H1 (cell line): Measurements from ENCODE around the gene UMODL1. TPM values are rescaled to one million over a fixed set of nuclear protein-coding genes. Genes with fewer than 3 reads are reported as not detected.

Experiments
- CTCF ChIA-PET: fragments of 300-600 bp; sonication (Branson Sonifier 250); formaldehyde crosslinking; loops from one replicate; lab custom pipeline; 2021; ENCODE audit not compliant: partially characterized antibody; lab: Charles Lee
- POLR2A ChIA-PET: fragments of 300-600 bp; sonication (Branson Sonifier 250); formaldehyde crosslinking; loops from one replicate; lab custom pipeline; 2021; ENCODE audit warnings: inconsistent platforms; ENCODE audit not compliant: partially characterized antibody; lab: Charles Lee
- DNase-seq, 2 experiments: peaks; one replicate each; pipeline versions ENCODE4 v3.0.0 to v3.0.0-alpha.2; 2010 to 2022; ENCODE audit warnings: low spot score in 2 of 2, low read depth in 1 of 2, mixed read lengths in 1 of 2
- FAIRE-seq: peaks from 2 replicates; lab custom pipeline; 2011; peaks lifted over from hg19 to GRCh38; lab: Jason Lieb, UNC
- H2AFZ ChIP-seq: 2 replicates; pipeline ENCODE4 v1.8.1; 2012; ENCODE audit warnings: low read length, inconsistent platforms
- H2AK5ac ChIP-seq: 2 replicates; pipeline ENCODE4 v1.6.1; 2013; ENCODE audit warnings: low read depth, low read length
- H2BK120ac ChIP-seq: replicated peaks from 2 replicates; pipeline ENCODE3; 2013; ENCODE audit warnings: low read depth, low read length, inconsistent platforms
- H2BK12ac ChIP-seq: 2 replicates; pipeline ENCODE4 v1.6.1; 2013; ENCODE audit warnings: low read depth, low read length
- H2BK15ac ChIP-seq: 2 replicates; pipeline ENCODE4 v1.6.1; 2013; ENCODE audit warnings: low read length
- H2BK20ac ChIP-seq: 2 replicates; pipeline ENCODE4 v1.6.1; 2013; ENCODE audit warnings: low read length
- H2BK5ac ChIP-seq: 2 replicates; pipeline ENCODE4 v1.6.1; 2013; ENCODE audit warnings: low read depth, low read length
- H3K14ac ChIP-seq: 2 replicates; pipeline ENCODE4 v1.6.1; 2013; ENCODE audit warnings: inconsistent platforms; ENCODE audit not compliant: insufficient read length
- H3K18ac ChIP-seq: 2 replicates; pipeline ENCODE4 v1.6.1; 2013; ENCODE audit warnings: low read length; ENCODE audit errors: extremely low read depth
- H3K23ac ChIP-seq: 2 replicates; pipeline ENCODE4 v1.6.1; 2013; ENCODE audit warnings: inconsistent platforms; ENCODE audit not compliant: insufficient read length
- H3K23me2 ChIP-seq: 2 replicates; pipeline ENCODE4 v1.6.1; 2013; ENCODE audit warnings: low read depth, low read length
- H3K27ac ChIP-seq: 2 replicates; pipeline ENCODE4 v1.6.1; 2011; ENCODE audit warnings: low read depth, low read length, inconsistent platforms
- H3K27me3 ChIP-seq, 4 experiments: replicated peaks in 1 of 4; 1 replicate in 1 of 4; 2 replicates in 3 of 4; pipeline versions ENCODE4 v1.6.1 to v1.8.1; 2011 to 2013; ENCODE audit warnings: low read length in 3 of 4, mild to moderate bottlenecking in 3 of 4, inconsistent platforms in 2 of 4, mixed read lengths in 2 of 4, moderate library complexity in 1 of 4; ENCODE audit not compliant: control insufficient read depth in 3 of 4, insufficient read depth in 3 of 4; ENCODE audit errors: extremely low read depth in 1 of 4
- H3K36me3 ChIP-seq, 4 experiments: 2 replicates each; pipeline versions ENCODE4 v1.6.1 to v1.8.1; 2011 to 2013; ENCODE audit warnings: mild to moderate bottlenecking in 4 of 4, low read length in 3 of 4, moderate library complexity in 2 of 4, control low read depth in 1 of 4, inconsistent platforms in 1 of 4; ENCODE audit not compliant: insufficient read depth in 4 of 4, control insufficient read depth in 2 of 4
- H3K4ac ChIP-seq: replicated peaks from 2 replicates; pipeline ENCODE3; 2013; ENCODE audit warnings: low read length, low read depth, mixed read lengths, inconsistent platforms; ENCODE audit not compliant: insufficient read length
- H3K4me1 ChIP-seq, 4 experiments: replicated peaks in 1 of 4; 1 replicate in 1 of 4; 2 replicates in 3 of 4; pipeline versions ENCODE4 v1.6.1 to v1.8.1; 2011 to 2013; ENCODE audit warnings: low read length in 3 of 4, inconsistent platforms in 2 of 4, mixed read lengths in 1 of 4; ENCODE audit not compliant: insufficient read depth in 4 of 4, control insufficient read depth in 3 of 4
- H3K4me2 ChIP-seq, 2 experiments: 2 replicates each; pipeline versions ENCODE4 v1.6.1 to v1.8.1; 2011 to 2013; ENCODE audit warnings: low read depth in 2 of 2, low read length in 2 of 2, control low read depth in 1 of 2, inconsistent platforms in 1 of 2, mild to moderate bottlenecking in 1 of 2; ENCODE audit not compliant: insufficient read depth in 1 of 2
- H3K4me3 ChIP-seq, 4 experiments: fragments of 200-600, 300-600 bp in 1 of 4; sonication (generic), shearing (Covaris generic), sonication (Bioruptor Twin) in 1 of 4; 2 replicates each; pipeline versions ENCODE4 v1.5.1 to v1.8.1; 2011 to 2016; ENCODE audit warnings: low read length in 4 of 4, low read depth in 3 of 4, control low read depth in 2 of 4, inconsistent platforms in 2 of 4, mild to moderate bottlenecking in 2 of 4, mixed read lengths in 1 of 4, moderate library complexity in 1 of 4; ENCODE audit not compliant: insufficient read depth in 2 of 4; ENCODE audit errors: extremely low read depth in 1 of 4
- H3K56ac ChIP-seq: replicated peaks from 2 replicates; pipeline ENCODE3; 2013; ENCODE audit warnings: low read depth, mild to moderate bottlenecking, mixed read lengths, low read length, inconsistent platforms; ENCODE audit not compliant: insufficient read length
- H3K79me1 ChIP-seq: 2 replicates; pipeline ENCODE4 v1.6.1; 2013; ENCODE audit warnings: low read depth, low read length, control low read depth
- H3K79me2 ChIP-seq, 2 experiments: 2 replicates each; pipeline versions ENCODE4 v1.6.1 to v1.8.1; 2012 to 2013; ENCODE audit warnings: low read length in 2 of 2, mild to moderate bottlenecking in 2 of 2, inconsistent platforms in 1 of 2; ENCODE audit not compliant: insufficient read depth in 2 of 2, control insufficient read depth in 1 of 2
- H3K9ac ChIP-seq, 4 experiments: replicated peaks in 1 of 4; 1 replicate in 1 of 4; 2 replicates in 3 of 4; pipeline versions ENCODE4 v1.6.1 to v1.8.1; 2011 to 2013; ENCODE audit warnings: low read depth in 3 of 4, low read length in 3 of 4, control low read depth in 2 of 4, mild to moderate bottlenecking in 2 of 4, moderate library complexity in 2 of 4, inconsistent platforms in 1 of 4; ENCODE audit errors: extremely low read depth in 1 of 4
- H3K9me3 ChIP-seq, 2 experiments: 2 replicates each; pipeline versions ENCODE4 v1.6.1 to v1.8.1; 2012 to 2013; ENCODE audit warnings: mild to moderate bottlenecking in 2 of 2, moderate library complexity in 2 of 2, control low read depth in 1 of 2, inconsistent platforms in 1 of 2, low read depth in 1 of 2, low read length in 1 of 2, mixed read lengths in 1 of 2; ENCODE audit not compliant: insufficient read depth in 2 of 2
- H4K20me1 ChIP-seq, 2 experiments: replicated peaks in 1 of 2; 2 replicates each; pipeline versions ENCODE3 to v1.8.1; 2011 to 2013; ENCODE audit warnings: inconsistent platforms in 2 of 2, low read length in 2 of 2, mild to moderate bottlenecking in 1 of 2; ENCODE audit not compliant: insufficient read depth in 2 of 2, control insufficient read depth in 1 of 2
- H4K5ac ChIP-seq: 2 replicates; pipeline ENCODE4 v1.6.1; 2013; ENCODE audit warnings: low read length, low read depth, mixed read lengths, inconsistent platforms; ENCODE audit not compliant: insufficient read length
- H4K8ac ChIP-seq: 2 replicates; pipeline ENCODE4 v1.8.0; 2013; ENCODE audit warnings: mild to moderate bottlenecking, moderate library complexity, low read length, inconsistent platforms; ENCODE audit not compliant: insufficient read depth; ENCODE audit errors: extremely low read depth
- H4K91ac ChIP-seq: replicated peaks from 2 replicates; pipeline ENCODE3; 2013; ENCODE audit warnings: low read length, mixed read lengths, inconsistent platforms; ENCODE audit not compliant: insufficient read length
- BACH1 ChIP-seq: IDR thresholded peaks from 2 replicates; pipeline ENCODE4 v1.6.1; 2012; ENCODE audit warnings: low read length, improper control_type of control experiment
- CEBPB ChIP-seq: IDR thresholded peaks from 2 replicates; pipeline ENCODE4 v1.6.1; 2012; ENCODE audit warnings: low read depth, low read length
- EGR1 ChIP-seq: IDR thresholded peaks from 2 replicates; pipeline ENCODE4 v1.6.1; 2011; ENCODE audit warnings: low read depth, low read length, borderline replicate concordance
- EP300 ChIP-seq, 2 experiments: IDR thresholded peaks; 1 replicate in 1 of 2; 2 replicates in 1 of 2; pipeline ENCODE4 v1.6.1; 2011 to 2012; ENCODE audit warnings: low read depth in 2 of 2, low read length in 2 of 2, mild to moderate bottlenecking in 2 of 2, borderline replicate concordance in 1 of 2, inconsistent platforms in 1 of 2, moderate library complexity in 1 of 2
- POLR2A ChIP-seq, 2 experiments: IDR thresholded peaks; 1 replicate in 1 of 2; 2 replicates in 1 of 2; pipeline ENCODE4 v1.6.1; 2011; ENCODE audit warnings: low read depth in 2 of 2, low read length in 2 of 2, mild to moderate bottlenecking in 2 of 2; ENCODE audit errors: control extremely low read depth in 1 of 2
- SP1 ChIP-seq: IDR thresholded peaks from 2 replicates; pipeline ENCODE4 v1.6.1; 2011; ENCODE audit warnings: low read depth, low read length
- SRF ChIP-seq: IDR thresholded peaks from 2 replicates; pipeline ENCODE4 v1.6.1; 2011; ENCODE audit warnings: mild to moderate bottlenecking, low read depth, low read length, moderate library complexity
- TCF12 ChIP-seq: IDR thresholded peaks from 2 replicates; pipeline ENCODE4 v1.6.1; 2011; ENCODE audit warnings: low read depth, mild to moderate bottlenecking, low read length
- ZNF274 ChIP-seq: IDR thresholded peaks from 2 replicates; pipeline ENCODE4 v1.7.0; 2012; ENCODE audit warnings: low read length, borderline replicate concordance; ENCODE audit errors: extremely low read depth
- WGBS, 2 experiments: shearing (Covaris generic) in 1 of 2; methylation state at CpG; one replicate each; pipeline versions ENCODE4 v1.1.6 to v1.1.7; 2013 to 2015; ENCODE audit warnings: low lambda C conversion rate in 2 of 2, mixed read lengths in 2 of 2, inconsistent platforms in 1 of 2, low coverage in 1 of 2, missing lambda C conversion rate in 1 of 2; ENCODE audit not compliant: insufficient replicate concordance in 2 of 2, insufficient coverage in 1 of 2, insufficient read length in 1 of 2; ENCODE audit errors: extremely low coverage in 1 of 2, missing lambda C conversion rate in 1 of 2; 5-methylcytosine and 5-hydroxymethylcytosine counted together
- polyA plus RNA-seq, 7 experiments: library from polyadenylated mRNA; depleted of rRNA in 3 of 7; stranded (reverse) in 5 of 7; unstranded in 2 of 7; fragments of >200 nt in 5 of 7; fragments of 200-250 nt in 2 of 7; gene quantifications; 1 replicate in 5 of 7; 2 replicates in 1 of 7; 4 replicates in 1 of 7; pipeline versions ENCODE4 v1.2.1 to v1.2.3, GENCODE V29; 2011 to 2013; ENCODE audit warnings: missing spikeins in 2 of 7, mixed read lengths in 2 of 7
- total RNA-seq: library from RNA; stranded (reverse); fragmentation: NEBNext Ultra II Directional; extraction: Animal tissue kit (Norgen Biotek cat#: 25700); gene quantifications from 2 replicates; pipeline ENCODE4 v1.2.1, GENCODE V29; 2021
- TF ChIP-seq, protein P1 (sequence below): IDR thresholded peaks from 2 replicates; pipeline ENCODE4 v1.6.1; 2012; ENCODE audit warnings: inconsistent platforms
- TF ChIP-seq, protein P2 (sequence below): IDR thresholded peaks from 2 replicates; pipeline ENCODE4 v1.6.1; 2011; ENCODE audit warnings: low read length, improper control_type of control experiment

UMODL1 gene
- total and polyA plus RNA-seq, 2 of the 8 experiments (the other 6 are each of a cell fraction or from before 2014, with no cell fraction given), result not detected

DNA sequence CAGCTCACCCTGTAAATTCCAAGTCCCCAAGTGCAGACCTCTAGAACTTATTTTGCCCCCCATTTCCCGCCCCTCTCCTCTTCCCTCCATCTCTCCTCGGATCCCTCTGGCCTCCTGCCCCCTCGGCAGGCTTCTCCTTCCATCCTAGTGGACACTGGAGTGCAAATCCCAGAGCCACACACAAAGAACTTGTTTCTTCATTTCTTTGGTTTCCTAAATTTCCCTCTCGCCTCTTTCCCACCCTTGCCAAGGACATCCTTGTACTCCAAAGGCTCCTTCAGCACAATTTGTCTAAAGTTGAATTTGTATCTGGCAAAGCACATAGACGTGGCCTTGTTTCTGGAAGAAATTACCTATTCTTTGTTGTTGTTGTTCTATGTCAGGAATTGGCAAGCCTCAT is 17.5 kb downstream of the UMODL1 start:
- Histone ChIP-seq H4K91ac (no peak overlapping the region), H2AK5ac (no peak overlapping the region), H2BK120ac (no peak overlapping the region), H3K56ac (no peak overlapping the region), H2BK5ac (no peak overlapping the region), H3K36me3 (no peaks in the 10 kb centered on the region), H2BK15ac (no peak overlapping the region), H3K27me3 (peaks cover 0 to 6% (median 3%) of the 10 kb centered on the region in 4 experiments; a peak in 5 of 7 replicates), H3K79me2 (no peaks in the 10 kb centered on the region), H3K14ac (no peak overlapping the region), H3K4me3 (no peak overlapping the region), H3K9ac (no peak overlapping the region), H3K79me1 (no peaks in the 10 kb centered on the region), H2AFZ (no peak overlapping the region), H4K8ac (no peak overlapping the region), H3K9me3 (no peaks in the 10 kb centered on the region), H4K20me1 (no peaks in the 10 kb centered on the region), H3K4me2 (no peak overlapping the region), H3K18ac (no peak overlapping the region), H3K23me2 (no peaks in the 10 kb centered on the region), H4K5ac (no peak overlapping the region), H3K4ac (no peak overlapping the region), H3K4me1 (peaks cover 0 to 9% (median 5%) of the 10 kb centered on the region in 4 experiments; a peak in 5 of 7 replicates), H2BK12ac (no peak overlapping the region), H3K27ac (no peak overlapping the region), H2BK20ac (no peak overlapping the region), H3K23ac (no peak overlapping the region)
- DNase-seq, result no peak
- CTCF ChIA-PET, result interaction anchor here (3.4 to 8.4 kb wide), 2 partner anchors 15 to 17 kb away, joined by 20 to 80 read pairs; no protein-coding TSS in a partner anchor
- WGBS, 2 experiments, result 91% methylated on average over 5 of the region's 5 CpGs; no CpG with 5 or more reads in 1 of the 2 experiments
- POLR2A ChIA-PET, result no interaction called here
- FAIRE-seq, result no peak
- TF ChIP-seq, protein P1, sequence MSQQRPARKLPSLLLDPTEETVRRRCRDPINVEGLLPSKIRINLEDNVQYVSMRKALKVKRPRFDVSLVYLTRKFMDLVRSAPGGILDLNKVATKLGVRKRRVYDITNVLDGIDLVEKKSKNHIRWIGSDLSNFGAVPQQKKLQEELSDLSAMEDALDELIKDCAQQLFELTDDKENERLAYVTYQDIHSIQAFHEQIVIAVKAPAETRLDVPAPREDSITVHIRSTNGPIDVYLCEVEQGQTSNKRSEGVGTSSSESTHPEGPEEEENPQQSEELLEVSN, result no peak
- TF ChIP-seq EGR1, result no peak
- TF ChIP-seq, protein P2, sequence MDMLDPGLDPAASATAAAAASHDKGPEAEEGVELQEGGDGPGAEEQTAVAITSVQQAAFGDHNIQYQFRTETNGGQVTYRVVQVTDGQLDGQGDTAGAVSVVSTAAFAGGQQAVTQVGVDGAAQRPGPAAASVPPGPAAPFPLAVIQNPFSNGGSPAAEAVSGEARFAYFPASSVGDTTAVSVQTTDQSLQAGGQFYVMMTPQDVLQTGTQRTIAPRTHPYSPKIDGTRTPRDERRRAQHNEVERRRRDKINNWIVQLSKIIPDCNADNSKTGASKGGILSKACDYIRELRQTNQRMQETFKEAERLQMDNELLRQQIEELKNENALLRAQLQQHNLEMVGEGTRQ, result no peak
- no peak for TF ChIP-seq TCF12
- TF ChIP-seq CEBPB, result no peak
- no peak for TF ChIP-seq SP1
- TF ChIP-seq POLR2A (IDR thresholded peaks at IDR 0.05; ENCODE audit: control extremely low read depth in 1 of 2, low read depth in 2 of 2, low read length in 2 of 2), result no peak
- no peak for TF ChIP-seq BACH1
- TF ChIP-seq EP300 (IDR thresholded peaks at IDR 0.05; ENCODE audit: borderline replicate concordance in 1 of 2, low read depth in 2 of 2, low read length in 2 of 2), result no peak
- TF ChIP-seq SRF, result no peak
- no peak for TF ChIP-seq ZNF274
